Gastroesophageal sphincter (tissue), 4 donors: ENCODE results near the gene ART5. TPM values are rescaled to one million over a fixed set of nuclear protein-coding genes. Genes with fewer than 3 reads are reported as not detected.
A peak's percentile ranks its signal among the peaks of the same experiment; 100 is the strongest.
"Not testable (repeated sequence)": the region's sequence is repeated elsewhere in the genome, so short reads cannot be mapped to it uniquely, and the experiment has no call there.

Source experiments
- ATAC-seq: fragments of 150-250 bp; one replicate; pipeline ENCODE4 v1.9.1; 2016; ENCODE audit warnings: mild to moderate bottlenecking, moderate library complexity
- H3K27ac ChIP-seq, 4 donors: fragments of 200-600 bp; sonication (generic) in 3 of 4; 1 replicate in 3 of 4; 2 replicates in 1 of 4; pipeline ENCODE4 v1.5.1; 2016 to 2019
- H3K27me3 ChIP-seq: fragments of 200-600 bp; sonication (generic); one replicate; pipeline ENCODE4 v1.5.1; 2019
- H3K36me3 ChIP-seq, 2 donors: fragments of 200-600 bp; sonication (generic); one replicate each; pipeline ENCODE4 v1.5.1; 2019; ENCODE audit warnings: control low read depth in 1 of 2
- H3K4me1 ChIP-seq, 3 donors: fragments of 200-600 bp; sonication (generic); 1 replicate in 2 of 3; 2 replicates in 1 of 3; pipeline ENCODE4 v1.5.1; 2016 to 2019; ENCODE audit warnings: control low read depth in 2 of 3
- H3K4me3 ChIP-seq, 2 donors: fragments of 200-600 bp; sonication (generic); one replicate each; pipeline ENCODE4 v1.5.1; 2019; ENCODE audit warnings: mild to moderate bottlenecking in 1 of 2, moderate library complexity in 1 of 2
- H3K9me3 ChIP-seq, 3 donors: fragments of 200-600 bp; sonication (generic); one replicate each; pipeline ENCODE4 v1.5.1; 2017 to 2019; ENCODE audit warnings: control low read depth in 2 of 3
- EP300 ChIP-seq: sonication (generic); formaldehyde crosslinking; IDR thresholded peaks from one replicate; pipeline ENCODE4 v1.6.1; 2017; ENCODE audit warnings: antibody characterized with exemption, mild to moderate bottlenecking
- POLR2A ChIP-seq, 2 donors: fragments of 450-650 bp; IDR thresholded peaks; one replicate each; pipeline ENCODE4 v1.6.1; 2017; ENCODE audit warnings: antibody characterized with exemption in 2 of 2, mild to moderate bottlenecking in 2 of 2, moderate library complexity in 1 of 2
- POLR2AphosphoS5 ChIP-seq: sonication (generic); formaldehyde crosslinking; IDR thresholded peaks from one replicate; pipeline ENCODE4 v1.6.1; 2017; ENCODE audit warnings: antibody characterized with exemption
- WGBS, 2 donors: methylation state at CpG; one replicate each; pipeline ENCODE4 v1.1.5; 2018; ENCODE audit warnings: low coverage in 1 of 2; 5-methylcytosine and 5-hydroxymethylcytosine counted together
- total RNA-seq, 4 donors: library from RNA; depleted of rRNA; stranded (reverse); fragments of >200 nt; gene quantifications; one replicate each; pipeline ENCODE4 v1.1.0, GENCODE V29; 2016
- TF ChIP-seq, protein P1 (sequence below), 4 experiments: fragments of 200-600 bp in 2 of 4; fragments of 450-650 bp in 2 of 4; sonication (generic) in 1 of 4; IDR thresholded peaks; one replicate each; pipeline ENCODE4 v1.5.1; 2017 to 2019; ENCODE audit warnings: antibody characterized with exemption in 4 of 4, mild to moderate bottlenecking in 2 of 4, moderate library complexity in 2 of 4

The ART5 gene
- total RNA-seq, 4 donors from 2014 or later: 0.27 TPM; not detected in 3

DNA sequence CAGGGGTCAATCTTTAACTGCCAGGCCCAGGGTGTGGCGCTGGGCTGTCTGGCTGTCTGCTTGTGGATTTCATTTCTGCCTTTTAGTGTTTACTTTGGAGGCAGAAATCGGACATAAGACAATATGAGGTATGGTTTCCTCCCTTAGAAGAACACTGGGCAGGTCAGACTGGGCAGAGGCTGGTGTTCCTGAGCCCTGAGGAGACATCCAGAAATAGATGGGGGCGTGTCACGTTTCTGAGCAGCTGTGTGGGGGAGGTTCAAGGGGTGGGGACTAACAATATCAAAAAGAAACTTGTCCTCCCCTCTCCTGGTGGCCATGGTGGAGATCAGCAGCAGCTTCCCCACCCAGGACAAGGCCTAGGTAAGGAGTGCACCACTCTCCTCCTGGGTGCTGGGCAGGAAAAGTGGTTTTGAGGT, 3.0 kb upstream of the ART5 start, which contains the start of gene ART1:
Gene ART1, plus strand, starts transcription at position 312 of the 419 bp plus-strand sequence. CDS start 14,086 bp downstream, outside the sequence.
- ATAC-seq: no peak
- Histone ChIP-seq H3K27me3 (peaks cover 4% of the 10 kb centered on the region), H3K27ac (no peak within 1 kb of the TSS), H3K4me1 (peaks cover 0 to 22% (median 9%) of the 10 kb centered on the region in 3 donors), H3K4me3 (no peak within 1 kb of the TSS), H3K36me3 (no peaks in the 10 kb centered on the region), H3K9me3 (no peaks in the 10 kb centered on the region)
- TF ChIP-seq POLR2AphosphoS5: no peak
- TF ChIP-seq, protein P1, sequence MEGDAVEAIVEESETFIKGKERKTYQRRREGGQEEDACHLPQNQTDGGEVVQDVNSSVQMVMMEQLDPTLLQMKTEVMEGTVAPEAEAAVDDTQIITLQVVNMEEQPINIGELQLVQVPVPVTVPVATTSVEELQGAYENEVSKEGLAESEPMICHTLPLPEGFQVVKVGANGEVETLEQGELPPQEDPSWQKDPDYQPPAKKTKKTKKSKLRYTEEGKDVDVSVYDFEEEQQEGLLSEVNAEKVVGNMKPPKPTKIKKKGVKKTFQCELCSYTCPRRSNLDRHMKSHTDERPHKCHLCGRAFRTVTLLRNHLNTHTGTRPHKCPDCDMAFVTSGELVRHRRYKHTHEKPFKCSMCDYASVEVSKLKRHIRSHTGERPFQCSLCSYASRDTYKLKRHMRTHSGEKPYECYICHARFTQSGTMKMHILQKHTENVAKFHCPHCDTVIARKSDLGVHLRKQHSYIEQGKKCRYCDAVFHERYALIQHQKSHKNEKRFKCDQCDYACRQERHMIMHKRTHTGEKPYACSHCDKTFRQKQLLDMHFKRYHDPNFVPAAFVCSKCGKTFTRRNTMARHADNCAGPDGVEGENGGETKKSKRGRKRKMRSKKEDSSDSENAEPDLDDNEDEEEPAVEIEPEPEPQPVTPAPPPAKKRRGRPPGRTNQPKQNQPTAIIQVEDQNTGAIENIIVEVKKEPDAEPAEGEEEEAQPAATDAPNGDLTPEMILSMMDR (IDR thresholded peaks at IDR 0.05): no peak
- 65 to 80% methylated on average over 1 to 4 of the region's 4 CpGs for WGBS, 2 donors

DNA sequence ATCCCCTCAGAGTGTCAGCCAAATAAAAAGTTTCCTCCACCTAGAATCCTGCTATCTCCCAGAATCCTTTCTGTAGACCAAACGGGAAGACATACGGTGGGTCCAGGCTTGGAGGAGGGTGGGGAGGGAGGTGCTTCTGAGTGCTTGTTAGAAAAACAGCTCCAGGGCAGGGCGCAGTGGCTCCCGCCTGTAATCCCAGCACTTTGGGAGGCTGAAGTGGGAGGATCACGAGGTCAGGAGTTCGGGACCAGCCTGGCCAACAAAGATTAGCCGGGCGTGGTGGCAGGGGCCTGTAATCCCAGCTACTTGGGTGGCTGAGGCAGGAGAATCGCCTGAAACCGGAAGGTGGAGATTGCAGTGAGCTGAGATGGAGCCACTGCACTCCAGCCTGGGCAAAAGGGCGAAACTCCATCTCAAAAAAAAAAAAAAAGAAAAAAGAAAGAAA, 1.3 kb upstream of the ART5 start:
- not testable (repeated sequence) for H3K36me3 ChIP-seq, H3K27me3 ChIP-seq, ATAC-seq, H3K9me3 ChIP-seq
- H3K4me3 ChIP-seq: peak overlapping the region in 1 of 2 donors; percentile 62
- H3K27ac ChIP-seq: peak overlapping the region in 1 of 4 donors; percentile 69
- peaks cover 0 to 22% (median 9%) of the 10 kb centered on the region in 3 donors for H3K4me1 ChIP-seq
- 27 to 52% methylated on average over 2 to 4 of the region's 11 CpGs for WGBS, 2 donors

DNA sequence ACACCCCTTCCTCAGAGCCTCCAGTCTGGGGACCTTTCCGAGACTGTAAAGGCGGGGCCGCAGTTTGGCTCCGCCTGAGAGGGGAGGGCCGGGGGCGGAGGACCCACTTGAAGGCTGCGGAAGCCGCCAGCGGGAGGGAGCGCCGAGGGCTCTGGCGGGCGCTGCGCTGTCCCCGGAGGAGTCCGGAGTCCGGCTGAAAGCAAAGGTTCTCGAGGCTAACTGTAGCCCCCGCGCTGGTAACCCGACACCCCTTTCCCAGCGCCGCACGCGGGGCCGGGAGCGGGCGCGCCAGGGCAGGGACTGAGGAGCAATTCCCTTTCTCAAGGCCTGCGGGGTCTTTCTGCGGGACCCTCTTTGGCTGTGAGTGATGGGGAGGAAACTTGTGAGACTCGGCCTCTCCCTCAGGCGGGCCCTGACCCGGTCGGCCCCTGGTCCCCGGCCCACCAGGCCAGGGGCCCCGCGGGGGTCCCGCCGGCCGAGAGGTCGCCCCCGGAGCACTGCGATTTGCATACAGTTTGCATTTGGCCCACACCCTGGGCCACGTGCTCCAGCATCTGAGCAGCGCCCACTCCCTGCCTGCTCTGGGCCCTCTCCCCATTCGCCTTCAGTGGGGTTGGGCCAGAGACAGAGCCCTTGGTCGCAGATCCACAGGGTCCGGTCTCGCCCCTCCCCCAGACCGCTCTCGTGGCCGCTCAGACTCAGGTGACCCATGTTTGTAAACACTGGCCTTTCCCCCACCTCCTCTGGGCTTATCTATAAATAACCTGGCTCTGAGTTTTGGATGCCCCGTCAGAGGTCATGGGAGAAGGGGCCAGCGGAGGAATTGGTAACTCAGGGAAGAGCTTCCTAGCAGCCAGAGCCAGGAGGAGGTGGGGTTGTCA, 519 bp upstream of the ART5 start:
- H3K4me1 ChIP-seq: peaks cover 0 to 22% (median 9%) of the 10 kb centered on the region in 3 donors
- peak overlapping the region in 3 of 4 donors; percentile 11 to 69 (median 43) for H3K27ac ChIP-seq
- TF ChIP-seq, protein P1 (IDR thresholded peaks at IDR 0.05): peak in 1 of 4 experiments; percentile 8
- TF ChIP-seq POLR2A (IDR thresholded peaks at IDR 0.05): no peak
- H3K4me3 ChIP-seq: peak overlapping the region; percentile 53 to 62
- ATAC-seq: peak; percentile 91
- H3K27me3 ChIP-seq: no peaks in the 10 kb centered on the region
- WGBS, 2 donors: 0% methylated on average over 2 of the region's 55 CpGs; no CpG with 5 or more reads in 1 of the 2 donors
- H3K36me3 ChIP-seq: no peaks in the 10 kb centered on the region
- H3K9me3 ChIP-seq: no peaks in the 10 kb centered on the region

DNA sequence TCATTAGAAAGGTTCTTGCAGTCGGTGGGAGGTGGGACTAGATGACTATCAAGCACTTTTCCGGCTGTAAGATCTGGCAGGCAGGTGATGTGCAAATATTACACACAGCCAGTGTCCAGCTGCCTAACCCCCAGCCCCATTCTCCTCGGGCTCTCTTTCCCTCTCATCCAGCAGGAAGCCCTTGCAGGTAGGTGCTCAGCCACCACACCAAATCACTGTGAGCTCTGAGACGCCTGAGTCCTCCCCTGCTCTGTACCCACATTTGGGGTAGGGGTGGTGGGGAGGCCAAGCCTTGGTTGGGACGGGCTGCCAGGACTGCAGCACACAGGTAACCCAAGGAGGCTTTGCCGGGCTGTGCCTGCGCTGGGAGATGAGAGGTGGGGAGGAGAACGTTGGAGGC, 601 bp downstream of the ART5 start:
- no peak for TF ChIP-seq POLR2AphosphoS5
- TF ChIP-seq EP300: no peak
- TF ChIP-seq, protein P1 (IDR thresholded peaks at IDR 0.05): no peak
- no peak for TF ChIP-seq POLR2A (IDR thresholded peaks at IDR 0.05)
- Histone ChIP-seq H3K9me3 (no peaks in the 10 kb centered on the region), H3K27ac (no peak overlapping the region), H3K4me3 (no peak overlapping the region), H3K36me3 (no peaks in the 10 kb centered on the region), H3K27me3 (no peaks in the 10 kb centered on the region), H3K4me1 (peaks cover 0 to 22% (median 9%) of the 10 kb centered on the region in 3 donors)
- ATAC-seq: no peak
- 62% methylated on average over 2 of the region's 8 CpGs; no CpG with 5 or more reads in 1 of the 2 donors for WGBS, 2 donors

DNA sequence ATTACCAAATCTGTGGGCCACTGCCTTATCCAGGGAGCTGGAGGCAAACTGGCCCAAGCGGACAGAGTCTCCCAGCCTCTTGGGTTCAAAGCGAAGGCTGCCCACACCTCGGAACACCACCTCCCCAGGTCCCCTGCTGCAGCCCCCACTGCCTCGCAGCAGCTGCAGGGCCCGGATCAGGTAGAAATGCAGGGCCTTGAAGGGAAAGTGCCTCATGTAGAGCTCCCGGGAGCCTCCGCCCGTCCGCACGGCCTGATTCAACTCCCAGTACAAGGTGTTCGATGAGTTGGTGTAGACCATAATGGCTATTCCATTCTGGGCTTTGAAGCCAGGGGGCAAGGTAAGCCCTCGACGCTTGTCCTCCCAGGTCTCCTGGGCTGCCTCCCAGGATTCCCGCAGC, 2.0 kb downstream of the ART5 start:
- Histone ChIP-seq H3K4me1 (peaks cover 0 to 22% (median 9%) of the 10 kb centered on the region in 3 donors), H3K27me3 (no peaks in the 10 kb centered on the region), H3K9me3 (no peaks in the 10 kb centered on the region), H3K27ac (no peak overlapping the region), H3K36me3 (no peaks in the 10 kb centered on the region), H3K4me3 (no peak overlapping the region)
- WGBS, 2 donors: 94 to 95% methylated on average over 3 to 4 of the region's 14 CpGs
- TF ChIP-seq POLR2AphosphoS5: no peak
- TF ChIP-seq, protein P1 (IDR thresholded peaks at IDR 0.05): no peak
- TF ChIP-seq EP300: no peak
- no peak for TF ChIP-seq POLR2A (IDR thresholded peaks at IDR 0.05)
- ATAC-seq: no peak
